ENCODE results near the gene KBTBD4. TPM values are rescaled to one million over a fixed set of nuclear protein-coding genes. Genes with fewer than 3 reads are reported as not detected.

Gene KBTBD4
- polyA plus RNA-seq, 1 experiment: 25.5 TPM

- ChIA-PET POLR2A (interaction anchor here (0.7 kb wide), 1 partner anchor 104 kb away, joined by 11 read pairs; no protein-coding TSS in a partner anchor), CTCF (interaction anchor here (0.7 to 2.0 kb wide), 3 partner anchors 10 to 25 kb away, joined by 3 to 7 read pairs (median 5); no protein-coding TSS in a partner anchor)
- Histone ChIP-seq H3K27me3 (ENCODE audit: control insufficient read depth, insufficient read depth, low read length) (peaks cover 45% of the 10 kb centered on the region), H3K36me3 (ENCODE audit: control insufficient read depth, insufficient read depth, low read length) (no peaks in the 10 kb centered on the region), H3K4me3 (ENCODE audit: low read depth, low read length) (no peak overlapping the region)
- TF ChIP-seq, protein P1, sequence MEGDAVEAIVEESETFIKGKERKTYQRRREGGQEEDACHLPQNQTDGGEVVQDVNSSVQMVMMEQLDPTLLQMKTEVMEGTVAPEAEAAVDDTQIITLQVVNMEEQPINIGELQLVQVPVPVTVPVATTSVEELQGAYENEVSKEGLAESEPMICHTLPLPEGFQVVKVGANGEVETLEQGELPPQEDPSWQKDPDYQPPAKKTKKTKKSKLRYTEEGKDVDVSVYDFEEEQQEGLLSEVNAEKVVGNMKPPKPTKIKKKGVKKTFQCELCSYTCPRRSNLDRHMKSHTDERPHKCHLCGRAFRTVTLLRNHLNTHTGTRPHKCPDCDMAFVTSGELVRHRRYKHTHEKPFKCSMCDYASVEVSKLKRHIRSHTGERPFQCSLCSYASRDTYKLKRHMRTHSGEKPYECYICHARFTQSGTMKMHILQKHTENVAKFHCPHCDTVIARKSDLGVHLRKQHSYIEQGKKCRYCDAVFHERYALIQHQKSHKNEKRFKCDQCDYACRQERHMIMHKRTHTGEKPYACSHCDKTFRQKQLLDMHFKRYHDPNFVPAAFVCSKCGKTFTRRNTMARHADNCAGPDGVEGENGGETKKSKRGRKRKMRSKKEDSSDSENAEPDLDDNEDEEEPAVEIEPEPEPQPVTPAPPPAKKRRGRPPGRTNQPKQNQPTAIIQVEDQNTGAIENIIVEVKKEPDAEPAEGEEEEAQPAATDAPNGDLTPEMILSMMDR (IDR thresholded peaks at IDR 0.05; ENCODE audit: insufficient read depth, low read depth, low read length): no peak
- no peak for DNase-seq (ENCODE audit: low read depth)
Observed at GRCh38 chr11:47591764-47592163, 13.0 kb upstream of the KBTBD4 start.

- Histone ChIP-seq H3K4me3 (ENCODE audit: low read depth, low read length) (peak overlapping the region; percentile 0; the same call in 1 of the 2 replicates), H3K36me3 (ENCODE audit: control insufficient read depth, insufficient read depth, low read length) (no peaks in the 10 kb centered on the region), H3K27me3 (ENCODE audit: control insufficient read depth, insufficient read depth, low read length) (peaks cover 41% of the 10 kb centered on the region)
- ChIA-PET CTCF (no interaction called here), POLR2A (no interaction called here)
- DNase-seq (ENCODE audit: low read depth): no peak
- TF ChIP-seq, protein P1 (IDR thresholded peaks at IDR 0.05; ENCODE audit: insufficient read depth, low read depth, low read length): no peak
Observed at GRCh38 chr11:47589977-47590861, 11.4 kb upstream of the KBTBD4 start.

DNA sequence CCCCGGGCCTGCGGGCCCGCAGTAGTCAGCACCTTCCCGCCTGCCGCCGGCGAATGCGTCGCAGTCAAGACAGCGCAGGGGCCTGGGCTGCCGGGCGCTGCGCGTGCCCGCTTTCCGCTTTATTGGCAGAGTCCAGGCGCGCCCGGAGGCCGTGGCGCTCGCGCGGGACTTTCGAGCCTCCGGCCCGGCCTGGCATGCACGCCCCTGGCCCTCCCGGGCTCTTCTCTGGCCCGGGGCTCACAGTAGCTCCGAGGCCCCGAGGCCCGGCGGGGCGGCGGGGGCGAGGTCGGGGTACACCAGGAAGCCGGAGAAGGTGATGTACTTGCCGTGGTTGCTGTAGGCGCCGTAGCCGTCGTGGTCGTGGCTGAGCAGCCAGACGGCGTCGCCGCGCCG, 10.8 kb upstream of the KBTBD4 start:
- DNase-seq (ENCODE audit: low read depth): no peak
- TF ChIP-seq, protein P1 (IDR thresholded peaks at IDR 0.05; ENCODE audit: insufficient read depth, low read depth, low read length): no peak
- POLR2A ChIA-PET: no interaction called here

GRCh38 chr11:47589118-47589517, 10.3 kb upstream of the KBTBD4 start:
- Histone ChIP-seq H3K27me3 (ENCODE audit: control insufficient read depth, insufficient read depth, low read length) (peaks cover 31% of the 10 kb centered on the region), H3K36me3 (ENCODE audit: control insufficient read depth, insufficient read depth, low read length) (no peaks in the 10 kb centered on the region; the same call in 1 of the 2 replicates), H3K4me3 (ENCODE audit: low read depth, low read length) (no peak overlapping the region)
- TF ChIP-seq, protein P1 (IDR thresholded peaks at IDR 0.05; ENCODE audit: insufficient read depth, low read depth, low read length): no peak
- ChIA-PET POLR2A (no interaction called here), CTCF (no interaction called here)
- DNase-seq (ENCODE audit: low read depth): no peak

More for the DNA sequence above, 10.8 kb upstream of the KBTBD4 start:
- peaks cover 35% of the 10 kb centered on the region for H3K27me3 ChIP-seq (ENCODE audit: control insufficient read depth, insufficient read depth, low read length)
- peak overlapping the region; percentile 0; the same call in 1 of the 2 replicates for H3K4me3 ChIP-seq (ENCODE audit: low read depth, low read length)
- CTCF ChIA-PET: no interaction called here
- no peaks in the 10 kb centered on the region for H3K36me3 ChIP-seq (ENCODE audit: control insufficient read depth, insufficient read depth, low read length)

DNA sequence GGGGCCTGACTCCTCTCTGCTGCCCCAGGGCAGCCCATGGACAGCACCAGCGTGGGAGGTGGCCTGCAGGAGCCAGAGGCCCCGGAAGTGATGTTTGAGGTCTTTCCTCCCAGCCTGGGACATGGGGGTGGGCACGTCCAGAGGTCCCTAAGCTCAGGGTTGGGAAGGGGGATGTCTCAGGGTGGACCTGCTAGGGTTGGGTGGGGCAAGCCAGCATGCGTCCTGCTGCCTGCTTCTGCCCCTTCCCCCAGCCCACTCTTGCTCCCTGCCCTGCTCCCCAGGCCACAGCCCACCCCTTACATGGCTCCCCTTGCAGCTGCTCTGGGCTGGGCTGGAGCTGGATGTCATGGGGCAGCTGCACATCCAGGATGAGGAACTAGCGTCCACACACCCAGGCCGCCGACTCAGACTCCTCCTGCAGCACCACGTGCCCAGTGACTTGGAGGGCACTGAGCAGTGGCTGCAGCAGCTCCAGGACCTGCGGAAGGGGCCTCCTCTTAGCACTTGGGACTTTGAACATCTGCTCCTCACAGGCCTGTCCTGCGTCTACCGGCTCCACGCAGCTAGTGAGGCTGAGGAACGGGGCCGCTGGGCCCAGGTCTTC, 9.1 kb upstream of the KBTBD4 start:
- ChIA-PET POLR2A (no interaction called here), CTCF (interaction anchor here (0.6 kb wide), 1 partner anchor 8 kb away, joined by 3 read pairs; no protein-coding TSS in a partner anchor)
- peaks cover 6% of the 10 kb centered on the region for H3K36me3 ChIP-seq (ENCODE audit: control insufficient read depth, insufficient read depth, low read length)
- H3K27me3 ChIP-seq (ENCODE audit: control insufficient read depth, insufficient read depth, low read length): peaks cover 20% of the 10 kb centered on the region
- TF ChIP-seq, protein P1 (IDR thresholded peaks at IDR 0.05; ENCODE audit: insufficient read depth, low read depth, low read length): no peak
- no peak for DNase-seq (ENCODE audit: low read depth)
- no peak overlapping the region for H3K4me3 ChIP-seq (ENCODE audit: low read depth, low read length)
